Stimulated activated naive CD8-positive, alpha-beta T cell treated with anti-CD3 and anti-CD28 coated beads, Interleukin-15, Interleukin-2, amounts not matched to agents 100 U/mL and 50 U/mL, for 24 hours (primary cell): Measurements from ENCODE around the gene USP17L27.
"Not testable (repeated sequence)": the region's sequence is repeated elsewhere in the genome, so short reads cannot be mapped to it uniquely, and the experiment has no call there.

ENCODE experiments used
- ATAC-seq: fragments of 150-1000 bp; cut with Tn5 transposase; one replicate; pipeline ENCODE4 v1.10.0; 2021
- DNase-seq: peaks from one replicate; pipeline ENCODE4 v3.0.0; 2021

USP17L27 gene, protein sequence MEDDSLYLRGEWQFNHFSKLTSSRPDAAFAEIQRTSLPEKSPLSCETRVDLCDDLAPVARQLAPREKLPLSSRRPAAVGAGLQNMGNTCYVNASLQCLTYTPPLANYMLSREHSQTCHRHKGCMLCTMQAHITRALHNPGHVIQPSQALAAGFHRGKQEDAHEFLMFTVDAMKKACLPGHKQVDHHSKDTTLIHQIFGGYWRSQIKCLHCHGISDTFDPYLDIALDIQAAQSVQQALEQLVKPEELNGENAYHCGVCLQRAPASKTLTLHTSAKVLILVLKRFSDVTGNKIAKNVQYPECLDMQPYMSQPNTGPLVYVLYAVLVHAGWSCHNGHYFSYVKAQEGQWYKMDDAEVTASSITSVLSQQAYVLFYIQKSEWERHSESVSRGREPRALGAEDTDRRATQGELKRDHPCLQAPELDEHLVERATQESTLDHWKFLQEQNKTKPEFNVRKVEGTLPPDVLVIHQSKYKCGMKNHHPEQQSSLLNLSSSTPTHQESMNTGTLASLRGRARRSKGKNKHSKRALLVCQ

DNA sequence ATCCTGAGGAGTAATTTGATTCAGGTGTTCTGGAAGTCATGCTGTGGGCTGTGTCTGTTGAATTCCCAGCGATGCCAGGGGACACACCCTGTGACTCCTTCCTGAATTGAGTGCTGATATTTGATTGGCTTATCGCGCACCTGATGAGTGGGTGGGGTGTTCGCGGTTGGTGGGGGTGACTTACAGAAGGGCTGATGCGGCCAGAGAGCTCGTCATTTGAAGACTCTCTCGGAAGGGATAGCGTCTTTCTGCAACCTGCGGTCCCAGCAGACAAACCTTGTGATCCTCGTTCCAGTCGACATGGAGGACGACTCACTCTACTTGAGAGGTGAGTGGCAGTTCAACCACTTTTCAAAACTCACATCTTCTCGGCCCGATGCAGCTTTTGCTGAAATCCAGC is at the start of gene USP17L27:
Gene USP17L27, plus strand, starts transcription at position 301 of the 400 bp plus-strand sequence. Its CDS starts 0 bp downstream, at position 301.
- ATAC-seq, DNase-seq: not testable (repeated sequence)

DNA sequence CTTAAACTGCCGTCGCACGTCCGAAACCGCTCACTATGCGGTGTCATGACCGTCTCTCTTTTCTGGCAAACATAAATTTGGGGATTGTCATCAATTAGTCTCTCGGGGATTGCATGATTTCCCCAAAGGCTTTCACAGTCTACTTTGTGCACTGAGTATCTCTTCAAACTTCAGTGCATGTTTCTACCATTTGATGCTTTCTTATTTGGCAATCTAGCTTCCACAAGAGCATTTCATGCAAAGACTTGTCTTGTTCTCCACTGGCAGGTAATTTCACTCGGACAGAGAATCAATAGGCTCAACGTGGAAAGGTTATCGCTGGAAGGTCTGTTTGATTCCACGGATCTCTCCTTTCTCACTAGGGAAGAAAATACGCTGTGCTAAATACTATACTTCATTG is 19.8 kb upstream of the USP17L27 start:
- DNase-seq, ATAC-seq: not testable (repeated sequence)

GRCh38 chr4:9324865-9325264 is 19.1 kb upstream of the USP17L27 start, which contains the start of gene USP17L24:
TSS of gene USP17L24 (plus strand) at chr4:9325165. CDS start at chr4:9325165, 0 bp downstream.
- not testable (repeated sequence) for ATAC-seq, DNase-seq

DNA sequence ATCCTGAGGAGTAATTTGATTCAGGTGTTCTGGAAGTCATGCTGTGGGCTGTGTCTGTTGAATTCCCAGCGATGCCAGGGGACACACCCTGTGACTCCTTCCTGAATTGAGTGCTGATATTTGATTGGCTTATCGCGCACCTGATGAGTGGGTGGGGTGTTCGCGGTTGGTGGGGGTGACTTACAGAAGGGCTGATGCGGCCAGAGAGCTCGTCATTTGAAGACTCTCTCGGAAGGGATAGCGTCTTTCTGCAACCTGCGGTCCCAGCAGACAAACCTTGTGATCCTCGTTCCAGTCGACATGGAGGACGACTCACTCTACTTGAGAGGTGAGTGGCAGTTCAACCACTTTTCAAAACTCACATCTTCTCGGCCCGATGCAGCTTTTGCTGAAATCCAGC is 14.3 kb upstream of the USP17L27 start, which contains the start of gene USP17L25:
Gene USP17L25, plus strand, starts transcription at position 301 of the 400 bp plus-strand sequence. Its CDS starts 0 bp downstream, at position 301.
- DNase-seq, ATAC-seq: not testable (repeated sequence)

DNA sequence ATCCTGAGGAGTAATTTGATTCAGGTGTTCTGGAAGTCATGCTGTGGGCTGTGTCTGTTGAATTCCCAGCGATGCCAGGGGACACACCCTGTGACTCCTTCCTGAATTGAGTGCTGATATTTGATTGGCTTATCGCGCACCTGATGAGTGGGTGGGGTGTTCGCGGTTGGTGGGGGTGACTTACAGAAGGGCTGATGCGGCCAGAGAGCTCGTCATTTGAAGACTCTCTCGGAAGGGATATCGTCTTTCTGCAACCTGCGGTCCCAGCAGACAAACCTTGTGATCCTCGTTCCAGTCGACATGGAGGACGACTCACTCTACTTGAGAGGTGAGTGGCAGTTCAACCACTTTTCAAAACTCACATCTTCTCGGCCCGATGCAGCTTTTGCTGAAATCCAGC is 9.6 kb upstream of the USP17L27 start, which contains the start of gene USP17L26:
Gene USP17L26, plus strand, starts transcription at position 301 of the 400 bp plus-strand sequence. Its CDS starts 0 bp downstream, at position 301.
- not testable (repeated sequence) for DNase-seq, ATAC-seq

- ATAC-seq, DNase-seq: not testable (repeated sequence)
These were observed 4.8 kb upstream of the USP17L27 start, which contains the start of gene USP17L5 for GRCh38 chr4:9339103-9339502. TSS of gene USP17L5 (plus strand) at chr4:9339403. CDS start at chr4:9339403, 0 bp downstream.

DNA sequence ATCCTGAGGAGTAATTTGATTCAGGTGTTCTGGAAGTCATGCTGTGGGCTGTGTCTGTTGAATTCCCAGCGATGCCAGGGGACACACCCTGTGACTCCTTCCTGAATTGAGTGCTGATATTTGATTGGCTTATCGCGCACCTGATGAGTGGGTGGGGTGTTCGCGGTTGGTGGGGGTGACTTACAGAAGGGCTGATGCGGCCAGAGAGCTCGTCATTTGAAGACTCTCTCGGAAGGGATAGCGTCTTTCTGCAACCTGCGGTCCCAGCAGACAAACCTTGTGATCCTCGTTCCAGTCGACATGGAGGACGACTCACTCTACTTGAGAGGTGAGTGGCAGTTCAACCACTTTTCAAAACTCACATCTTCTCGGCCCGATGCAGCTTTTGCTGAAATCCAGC is 4.6 kb downstream of the USP17L27 start, which contains the start of gene USP17L28:
Gene USP17L28, plus strand, starts transcription at position 301 of the 400 bp plus-strand sequence. Its CDS starts 0 bp downstream, at position 301.
- not testable (repeated sequence) for ATAC-seq, DNase-seq

- DNase-seq, ATAC-seq: not testable (repeated sequence)
These were observed 6.9 kb downstream of the USP17L27 start for GRCh38 chr4:9350866-9351265.

DNA sequence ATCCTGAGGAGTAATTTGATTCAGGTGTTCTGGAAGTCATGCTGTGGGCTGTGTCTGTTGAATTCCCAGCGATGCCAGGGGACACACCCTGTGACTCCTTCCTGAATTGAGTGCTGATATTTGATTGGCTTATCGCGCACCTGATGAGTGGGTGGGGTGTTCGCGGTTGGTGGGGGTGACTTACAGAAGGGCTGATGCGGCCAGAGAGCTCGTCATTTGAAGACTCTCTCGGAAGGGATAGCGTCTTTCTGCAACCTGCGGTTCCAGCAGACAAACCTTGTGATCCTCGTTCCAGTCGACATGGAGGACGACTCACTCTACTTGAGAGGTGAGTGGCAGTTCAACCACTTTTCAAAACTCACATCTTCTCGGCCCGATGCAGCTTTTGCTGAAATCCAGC is 9.4 kb downstream of the USP17L27 start, which contains the start of gene USP17L29:
Gene USP17L29, plus strand, starts transcription at position 301 of the 400 bp plus-strand sequence. Its CDS starts 0 bp downstream, at position 301.
- ATAC-seq = not testable (repeated sequence)

GRCh38 chr4:9362829-9363228 is 18.9 kb downstream of the USP17L27 start, which contains the start of gene USP17L30:
TSS of gene USP17L30 (plus strand) at chr4:9363129. CDS start at chr4:9363129, 0 bp downstream.
- not testable (repeated sequence) for DNase-seq, ATAC-seq

More for the DNA sequence above, 9.4 kb downstream of the USP17L27 start, which contains the start of gene USP17L29:
- DNase-seq = not testable (repeated sequence)

- DNase-seq, ATAC-seq: not testable (repeated sequence)
These were observed 35.9 kb downstream of the USP17L27 start for GRCh38 chr4:9379881-9380280.

DNA sequence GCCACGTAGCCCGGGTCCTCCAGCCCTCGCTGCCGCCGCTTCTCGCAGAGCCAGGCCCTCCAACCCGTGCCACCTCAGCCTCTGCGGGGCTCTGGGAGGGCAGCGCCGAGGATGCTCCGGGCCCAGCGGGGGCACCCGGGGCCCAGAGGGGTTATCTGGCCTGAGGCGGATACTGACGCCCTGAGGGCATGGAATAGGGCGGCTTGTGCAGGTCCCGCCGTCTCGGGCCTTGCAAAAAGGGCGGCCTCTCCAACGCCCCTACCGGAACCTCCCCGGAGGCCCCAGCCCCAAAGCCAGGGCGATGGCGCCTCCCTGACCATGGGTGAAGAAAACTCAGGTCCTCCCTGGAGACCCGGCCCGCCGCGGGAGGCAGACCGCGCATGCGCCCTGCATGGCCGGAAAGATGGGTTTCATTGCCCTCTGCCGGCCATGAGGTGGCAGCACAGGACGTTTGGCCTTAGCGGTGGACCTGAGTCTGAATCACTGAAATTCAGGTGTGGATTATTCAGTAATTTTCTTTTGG is 37.1 kb downstream of the USP17L27 start:
- peak; percentile 61 for DNase-seq
- ATAC-seq = peak; percentile 59

- no peak for ATAC-seq
- DNase-seq = no peak
These were observed 40.2 kb downstream of the USP17L27 start for GRCh38 chr4:9384126-9384525.

DNA sequence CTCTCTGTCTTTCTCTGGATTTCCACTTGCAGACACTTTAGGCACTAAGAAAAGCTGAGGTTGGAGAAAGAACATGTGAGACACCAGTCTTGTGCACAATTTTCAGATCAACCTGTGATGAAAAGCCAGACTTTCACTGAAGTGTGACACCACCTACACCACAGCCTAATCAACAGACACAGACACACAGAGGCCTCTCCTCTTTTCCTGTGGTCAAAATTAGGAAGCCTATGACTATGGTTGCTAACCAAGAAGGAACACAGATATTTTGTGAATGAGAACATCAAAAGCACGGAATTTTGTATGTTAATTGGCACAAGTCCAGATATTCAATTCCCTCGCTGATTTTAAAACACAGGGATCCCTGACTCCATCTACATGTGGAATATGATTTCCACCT is 45.1 kb downstream of the USP17L27 start:
- ATAC-seq, DNase-seq: not testable (repeated sequence)
